Neural progenitor cell (in vitro differentiated cells): ENCODE data around the gene NCOA1. TPM values are rescaled to one million over a fixed set of nuclear protein-coding genes. Genes with fewer than 3 reads are reported as not detected.

Source experiments
- DNase-seq: peaks from one replicate; pipeline ENCODE4 v3.0.0-alpha.2; 2016; ENCODE audit warnings: low spot score
- H2AFZ ChIP-seq: fragments of 200-600 bp; sonication (generic); replicated peaks from 2 replicates; pipeline ENCODE4 v1.6.1; 2016; ENCODE audit warnings: antibody characterized with exemption
- H3F3A ChIP-seq: fragments of 200-600 bp; sonication (generic); 2 replicates; pipeline ENCODE4 v1.6.1; 2016; ENCODE audit warnings: antibody characterized with exemption, low read depth
- H3K27ac ChIP-seq: fragments of 200-600 bp; sonication (generic); 2 replicates; pipeline ENCODE4 v1.5.1; 2016; ENCODE audit warnings: mild to moderate bottlenecking
- H3K27me3 ChIP-seq: fragments of 200-600 bp; sonication (generic); 2 replicates; pipeline ENCODE4 v1.6.1; 2016; ENCODE audit warnings: mild to moderate bottlenecking, moderate library complexity
- H3K36me3 ChIP-seq: fragments of 200-600 bp; sonication (generic); 2 replicates; pipeline ENCODE4 v1.5.1; 2016
- H3K4me1 ChIP-seq: fragments of 200-600 bp; sonication (generic); 2 replicates; pipeline ENCODE4 v1.6.1; 2016; ENCODE audit warnings: mixed run types
- H3K4me2 ChIP-seq: fragments of 200-600 bp; sonication (generic); 2 replicates; pipeline ENCODE4 v1.6.1; 2016
- H3K4me3 ChIP-seq: fragments of 200-600 bp; sonication (generic); 2 replicates; pipeline ENCODE4 v1.5.1; 2016
- H3K79me2 ChIP-seq: fragments of 200-600 bp; sonication (generic); 2 replicates; pipeline ENCODE4 v1.6.1; 2016; ENCODE audit warnings: low read depth
- H3K9ac ChIP-seq: fragments of 200-600 bp; sonication (generic); 2 replicates; pipeline ENCODE4 v1.6.1; 2016
- H3K9me3 ChIP-seq: fragments of 200-600 bp; sonication (generic); 2 replicates; pipeline ENCODE4 v1.5.1; 2016; ENCODE audit warnings: low read depth
- H4K20me1 ChIP-seq: fragments of 200-600 bp; sonication (generic); 2 replicates; pipeline ENCODE4 v1.6.1; 2016; ENCODE audit warnings: low read depth
- H3K27ac Mint-ChIP-seq: 3 replicates; pipeline ENCODE4 v1.8.0; 2021; ENCODE audit warnings: mixed read lengths
- H3K27me3 Mint-ChIP-seq: 2 replicates; pipeline ENCODE4 v1.8.0; 2022; ENCODE audit warnings: low read depth, mild to moderate bottlenecking, inconsistent platforms, moderate library complexity, mixed read lengths; ENCODE audit not compliant: insufficient read depth
- H3K36me3 Mint-ChIP-seq: 3 replicates; pipeline ENCODE4 v1.8.0; 2021; ENCODE audit warnings: mixed read lengths
- H3K4me1 Mint-ChIP-seq: 3 replicates; pipeline ENCODE4 v1.8.0; 2021; ENCODE audit warnings: mixed read lengths
- H3K4me3 Mint-ChIP-seq: 3 replicates; pipeline ENCODE4 v1.8.0; 2021; ENCODE audit warnings: mild to moderate bottlenecking, moderate library complexity, mixed read lengths
- H3K9me3 Mint-ChIP-seq: 3 replicates; pipeline ENCODE4 v1.8.0; 2020; ENCODE audit warnings: mixed read lengths
- EZH2 ChIP-seq: fragments of 200-600 bp; sonication (generic); IDR thresholded peaks from 2 replicates; pipeline ENCODE4 v1.6.1; 2017; ENCODE audit warnings: antibody characterized with exemption, mild to moderate bottlenecking, moderate library complexity
- EZH2phosphoT487 ChIP-seq: fragments of 200-600 bp; sonication (generic); IDR thresholded peaks from 2 replicates; pipeline ENCODE4 v1.6.1; 2017; ENCODE audit warnings: antibody characterized with exemption
- total RNA-seq: library from RNA; depleted of rRNA; stranded (reverse); fragments of >200 nt; gene quantifications from 2 replicates; pipeline ENCODE4 v1.2.3, GENCODE V29; 2015; ENCODE audit warnings: low replicate concordance
- TF ChIP-seq, protein P1 (sequence below): fragments of 200-600 bp; sonication (generic); IDR thresholded peaks from 2 replicates; pipeline ENCODE4 v1.5.1; 2017; ENCODE audit warnings: antibody characterized with exemption, mild to moderate bottlenecking

Gene NCOA1
- total RNA-seq, 1 donor from 2014 or later = 29.3 TPM

GRCh38 chr2:24472416-24472815, 18.6 kb upstream of the NCOA1 start:
- no peaks in the 10 kb centered on the region for H3K79me2 ChIP-seq
- no peaks in the 10 kb centered on the region for H4K20me1 ChIP-seq
- H2AFZ ChIP-seq = no peak overlapping the region
- H3K9me3 Mint-ChIP-seq = no peaks in the 10 kb centered on the region
- no peaks in the 10 kb centered on the region for H3F3A ChIP-seq
- TF ChIP-seq EZH2phosphoT487 = no peak
- TF ChIP-seq, protein P1, sequence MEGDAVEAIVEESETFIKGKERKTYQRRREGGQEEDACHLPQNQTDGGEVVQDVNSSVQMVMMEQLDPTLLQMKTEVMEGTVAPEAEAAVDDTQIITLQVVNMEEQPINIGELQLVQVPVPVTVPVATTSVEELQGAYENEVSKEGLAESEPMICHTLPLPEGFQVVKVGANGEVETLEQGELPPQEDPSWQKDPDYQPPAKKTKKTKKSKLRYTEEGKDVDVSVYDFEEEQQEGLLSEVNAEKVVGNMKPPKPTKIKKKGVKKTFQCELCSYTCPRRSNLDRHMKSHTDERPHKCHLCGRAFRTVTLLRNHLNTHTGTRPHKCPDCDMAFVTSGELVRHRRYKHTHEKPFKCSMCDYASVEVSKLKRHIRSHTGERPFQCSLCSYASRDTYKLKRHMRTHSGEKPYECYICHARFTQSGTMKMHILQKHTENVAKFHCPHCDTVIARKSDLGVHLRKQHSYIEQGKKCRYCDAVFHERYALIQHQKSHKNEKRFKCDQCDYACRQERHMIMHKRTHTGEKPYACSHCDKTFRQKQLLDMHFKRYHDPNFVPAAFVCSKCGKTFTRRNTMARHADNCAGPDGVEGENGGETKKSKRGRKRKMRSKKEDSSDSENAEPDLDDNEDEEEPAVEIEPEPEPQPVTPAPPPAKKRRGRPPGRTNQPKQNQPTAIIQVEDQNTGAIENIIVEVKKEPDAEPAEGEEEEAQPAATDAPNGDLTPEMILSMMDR = no peak
- no peak for TF ChIP-seq EZH2
- no peaks in the 10 kb centered on the region for H3K36me3 ChIP-seq
- H3K9me3 ChIP-seq = no peaks in the 10 kb centered on the region
- H3K4me1 Mint-ChIP-seq = no peaks in the 10 kb centered on the region
- no peak overlapping the region for H3K27ac ChIP-seq
- H3K27ac Mint-ChIP-seq = no peak overlapping the region
- no peak overlapping the region for H3K4me2 ChIP-seq
- no peak for DNase-seq
- no peak overlapping the region for H3K4me3 Mint-ChIP-seq
- H3K4me3 ChIP-seq = no peak overlapping the region
- H3K4me1 ChIP-seq = no peaks in the 10 kb centered on the region
- no peaks in the 10 kb centered on the region for H3K36me3 Mint-ChIP-seq
- H3K9ac ChIP-seq = no peak overlapping the region
- peaks cover 7% of the 10 kb centered on the region for H3K27me3 Mint-ChIP-seq
- no peaks in the 10 kb centered on the region for H3K27me3 ChIP-seq

GRCh38 chr2:24473626-24474025, 17.4 kb upstream of the NCOA1 start:
- no peaks in the 10 kb centered on the region for H3K4me1 Mint-ChIP-seq
- Histone ChIP-seq H3K27me3 (no peaks in the 10 kb centered on the region), H4K20me1 (no peaks in the 10 kb centered on the region), H3K79me2 (no peaks in the 10 kb centered on the region), H3K4me2 (no peak overlapping the region), H3K36me3 (no peaks in the 10 kb centered on the region), H3K9ac (no peak overlapping the region), H3K9me3 (no peaks in the 10 kb centered on the region), H3K27ac (no peak overlapping the region), H3K4me1 (no peaks in the 10 kb centered on the region), H3K4me3 (no peak overlapping the region), H3F3A (no peaks in the 10 kb centered on the region), H2AFZ (no peak overlapping the region)
- TF ChIP-seq EZH2phosphoT487 = no peak
- TF ChIP-seq, protein P1 = no peak
- TF ChIP-seq EZH2 = no peak
- H3K9me3 Mint-ChIP-seq = no peaks in the 10 kb centered on the region
- H3K27ac Mint-ChIP-seq = no peak overlapping the region
- H3K27me3 Mint-ChIP-seq = peaks cover 7% of the 10 kb centered on the region
- no peaks in the 10 kb centered on the region for H3K36me3 Mint-ChIP-seq
- no peak overlapping the region for H3K4me3 Mint-ChIP-seq
- DNase-seq = no peak

- Histone ChIP-seq H2AFZ (no peak overlapping the region), H3K36me3 (no peaks in the 10 kb centered on the region), H3K9me3 (no peaks in the 10 kb centered on the region), H3K4me3 (no peak overlapping the region), H3K27me3 (no peaks in the 10 kb centered on the region), H3K27ac (no peak overlapping the region), H3K4me1 (no peaks in the 10 kb centered on the region), H3K4me2 (no peak overlapping the region), H3K9ac (no peak overlapping the region), H3F3A (no peaks in the 10 kb centered on the region), H3K79me2 (no peaks in the 10 kb centered on the region), H4K20me1 (no peaks in the 10 kb centered on the region)
- Mint-ChIP-seq H3K27ac (no peak overlapping the region), H3K9me3 (no peaks in the 10 kb centered on the region), H3K4me3 (no peak overlapping the region), H3K36me3 (no peaks in the 10 kb centered on the region), H3K27me3 (peaks cover 7% of the 10 kb centered on the region), H3K4me1 (no peaks in the 10 kb centered on the region)
- TF ChIP-seq, protein P1 = no peak
- DNase-seq = no peak
Measured at GRCh38 chr2:24474053-24474452, 17.0 kb upstream of the NCOA1 start.

DNA sequence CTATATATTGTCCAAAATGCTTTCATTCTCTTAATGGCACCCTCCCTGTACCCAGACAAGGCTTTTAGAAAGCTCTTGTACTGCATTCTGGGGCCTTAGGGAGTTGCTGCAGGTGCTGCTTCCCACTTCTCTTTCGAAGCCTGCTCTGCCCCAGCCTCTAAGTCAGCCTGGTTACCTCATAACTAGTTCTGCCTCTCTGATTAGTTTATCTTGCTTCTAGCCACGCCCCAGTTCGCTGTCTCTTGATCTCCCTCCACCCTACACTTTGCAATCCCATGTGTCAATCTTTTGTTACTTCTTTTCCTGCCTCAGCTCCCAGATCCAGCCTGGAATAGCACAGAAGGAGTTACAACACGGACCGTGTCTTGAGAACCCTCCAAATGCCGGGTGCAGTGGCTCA, 13.8 kb upstream of the NCOA1 start:
- no peak overlapping the region for H2AFZ ChIP-seq
- peaks cover 11% of the 10 kb centered on the region for H3K27me3 Mint-ChIP-seq

More for the DNA sequence above, 13.8 kb upstream of the NCOA1 start:
- no peak for DNase-seq
- Histone ChIP-seq H3K27me3 (no peaks in the 10 kb centered on the region), H3K9me3 (no peaks in the 10 kb centered on the region), H3K9ac (no peak overlapping the region), H3K79me2 (no peaks in the 10 kb centered on the region), H3F3A (no peaks in the 10 kb centered on the region), H3K4me2 (no peak overlapping the region), H3K4me3 (no peak overlapping the region), H3K36me3 (no peaks in the 10 kb centered on the region), H3K27ac (no peak overlapping the region), H4K20me1 (no peaks in the 10 kb centered on the region), H3K4me1 (no peaks in the 10 kb centered on the region)
- H3K9me3 Mint-ChIP-seq = peaks cover 5% of the 10 kb centered on the region
- H3K36me3 Mint-ChIP-seq = no peaks in the 10 kb centered on the region
- H3K27ac Mint-ChIP-seq = no peak overlapping the region
- H3K4me3 Mint-ChIP-seq = no peak overlapping the region
- TF ChIP-seq, protein P1 = no peak
- TF ChIP-seq EZH2 (no peak), EZH2phosphoT487 (no peak)
- H3K4me1 Mint-ChIP-seq = no peaks in the 10 kb centered on the region
